Right lobe of liver (tissue), 4 donors: Measurements from ENCODE around the gene VSIG4.

Experiments used
- POLR2A ChIP-seq: fragments of 450-650 bp; IDR thresholded peaks from one replicate; pipeline ENCODE4 v1.6.1; 2017; ENCODE audit warnings: antibody characterized with exemption, mild to moderate bottlenecking
- TF ChIP-seq, protein P1 (sequence below), 4 donors: fragments of 200-600 bp in 3 of 4; fragments of 450-650 bp in 1 of 4; IDR thresholded peaks; one replicate each; pipeline versions ENCODE4 v1.5.1 to v1.8.0; 2016 to 2022; ENCODE audit warnings: antibody characterized with exemption in 4 of 4, mild to moderate bottlenecking in 2 of 4
- donor health status: DM: no; HTN: no; CAD: no.
- donor health status: DM: no; HTN: no; CAD: no.
- donor health status: DM: no; HTN: yes; CAD: no.

DNA sequence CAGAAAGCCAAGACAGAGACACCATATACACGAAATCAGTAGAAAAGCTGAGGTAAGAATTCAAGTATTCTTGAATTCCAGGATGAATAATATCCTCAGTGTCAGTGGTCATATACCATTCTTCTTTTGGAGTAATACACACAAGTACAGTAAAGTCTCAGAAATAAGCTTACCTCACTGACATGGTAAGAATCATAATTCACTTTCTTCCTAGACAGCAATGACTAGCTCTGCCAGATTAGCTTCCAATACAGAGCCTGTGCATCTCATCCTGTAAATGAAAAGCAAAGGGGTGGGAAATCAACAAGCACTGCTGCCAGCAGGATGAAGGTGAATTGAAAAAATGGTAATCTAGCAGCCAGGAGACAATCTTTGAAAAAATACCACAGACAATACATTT lies 31.2 kb upstream of the VSIG4 start:
- TF ChIP-seq POLR2A: no peak
- TF ChIP-seq, protein P1, sequence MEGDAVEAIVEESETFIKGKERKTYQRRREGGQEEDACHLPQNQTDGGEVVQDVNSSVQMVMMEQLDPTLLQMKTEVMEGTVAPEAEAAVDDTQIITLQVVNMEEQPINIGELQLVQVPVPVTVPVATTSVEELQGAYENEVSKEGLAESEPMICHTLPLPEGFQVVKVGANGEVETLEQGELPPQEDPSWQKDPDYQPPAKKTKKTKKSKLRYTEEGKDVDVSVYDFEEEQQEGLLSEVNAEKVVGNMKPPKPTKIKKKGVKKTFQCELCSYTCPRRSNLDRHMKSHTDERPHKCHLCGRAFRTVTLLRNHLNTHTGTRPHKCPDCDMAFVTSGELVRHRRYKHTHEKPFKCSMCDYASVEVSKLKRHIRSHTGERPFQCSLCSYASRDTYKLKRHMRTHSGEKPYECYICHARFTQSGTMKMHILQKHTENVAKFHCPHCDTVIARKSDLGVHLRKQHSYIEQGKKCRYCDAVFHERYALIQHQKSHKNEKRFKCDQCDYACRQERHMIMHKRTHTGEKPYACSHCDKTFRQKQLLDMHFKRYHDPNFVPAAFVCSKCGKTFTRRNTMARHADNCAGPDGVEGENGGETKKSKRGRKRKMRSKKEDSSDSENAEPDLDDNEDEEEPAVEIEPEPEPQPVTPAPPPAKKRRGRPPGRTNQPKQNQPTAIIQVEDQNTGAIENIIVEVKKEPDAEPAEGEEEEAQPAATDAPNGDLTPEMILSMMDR (IDR thresholded peaks at IDR 0.05): no peak
